Muscle layer of duodenum (tissue), 2 donors: ENCODE data around the gene AKAP13.
A peak's percentile ranks its signal among the peaks of the same experiment; 100 is the strongest.

ENCODE experiments used
- H3K27ac ChIP-seq: one replicate; pipeline ENCODE4 v1.7.0; 2013; ENCODE audit warnings: mild to moderate bottlenecking, low read length
- H3K27me3 ChIP-seq: one replicate; pipeline ENCODE4 v1.7.0; 2013; ENCODE audit warnings: low read depth, mild to moderate bottlenecking, control low read depth, low read length
- H3K36me3 ChIP-seq, 2 donors: one replicate each; pipeline ENCODE4 v1.7.0; 2013; ENCODE audit warnings: low read length in 2 of 2, control low read depth in 1 of 2, mild to moderate bottlenecking in 1 of 2; ENCODE audit not compliant: insufficient read depth in 2 of 2, control insufficient read depth in 1 of 2
- H3K4me1 ChIP-seq, 2 donors: one replicate each; pipeline ENCODE4 v1.7.0; 2013; ENCODE audit warnings: low read length in 2 of 2, mild to moderate bottlenecking in 2 of 2, control low read depth in 1 of 2, moderate library complexity in 1 of 2; ENCODE audit not compliant: insufficient read depth in 2 of 2, control insufficient read depth in 1 of 2
- H3K4me3 ChIP-seq, 2 donors: one replicate each; pipeline ENCODE4 v1.7.0; 2013; ENCODE audit warnings: low read length in 2 of 2, low read depth in 1 of 2, mild to moderate bottlenecking in 1 of 2
- H3K9me3 ChIP-seq, 2 donors: one replicate each; pipeline ENCODE4 v1.7.0; 2013; ENCODE audit warnings: low read length in 2 of 2, control low read depth in 1 of 2, mild to moderate bottlenecking in 1 of 2; ENCODE audit not compliant: control insufficient read depth in 1 of 2
- donor health status: healthy.

Gene AKAP13

DNA sequence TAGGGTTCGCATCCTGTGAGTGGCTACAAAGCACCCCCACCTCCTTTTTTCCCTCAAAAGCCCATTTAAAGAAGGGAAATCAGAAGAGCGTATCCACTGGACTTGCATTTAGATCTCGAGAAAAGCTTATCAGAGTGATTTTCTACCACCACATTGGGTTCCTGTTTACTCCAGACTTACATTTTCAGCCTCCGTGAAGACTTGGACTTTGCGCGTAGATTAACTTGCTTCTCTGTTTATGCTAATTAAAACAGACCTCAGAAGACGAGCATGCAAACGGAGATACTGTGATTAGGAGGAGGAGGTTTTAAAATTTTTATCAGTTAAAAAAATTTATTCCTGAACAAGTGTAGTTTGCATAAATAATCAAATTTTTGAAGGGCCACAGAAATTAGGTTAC is 115.7 kb downstream of the AKAP13 start:
- Histone ChIP-seq H3K27me3 (no peaks in the 10 kb centered on the region), H3K4me1 (peaks cover 19 to 44% of the 10 kb centered on the region in 2 donors), H3K9me3 (no peaks in the 10 kb centered on the region), H3K27ac (no peak overlapping the region), H3K4me3 (no peak overlapping the region), H3K36me3 (no peaks in the 10 kb centered on the region)

DNA sequence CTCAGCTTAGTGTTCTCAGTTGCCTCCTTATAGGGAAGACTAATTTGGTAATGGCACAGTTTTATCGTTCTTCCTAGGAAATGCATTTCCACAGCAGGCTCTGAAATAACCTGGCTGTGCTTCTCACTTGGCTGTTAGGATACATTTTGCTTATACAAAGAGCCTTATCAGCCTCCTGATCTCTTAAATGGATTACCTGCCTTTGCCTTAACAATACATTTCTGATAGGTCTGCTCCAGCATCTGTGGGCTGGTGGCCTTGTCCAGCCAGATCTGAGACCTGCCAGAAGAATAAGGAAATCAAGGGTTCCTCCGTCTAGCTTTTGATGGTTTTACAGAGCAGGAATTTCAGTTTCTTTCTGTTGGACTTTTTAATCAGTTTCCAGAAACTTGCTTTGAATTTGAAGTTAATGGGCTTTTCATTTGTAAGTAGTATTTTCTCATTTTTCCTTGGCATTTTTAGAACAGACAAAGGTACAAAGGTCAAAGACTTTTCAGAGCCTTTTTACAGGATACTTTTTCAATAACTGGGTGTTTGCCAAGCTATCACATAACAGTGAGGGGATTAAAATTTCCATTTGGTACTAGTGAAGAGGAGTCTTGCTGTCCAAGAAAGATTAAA is 116.3 kb downstream of the AKAP13 start:
- no peaks in the 10 kb centered on the region for H3K27me3 ChIP-seq
- H3K36me3 ChIP-seq: no peaks in the 10 kb centered on the region
- H3K4me1 ChIP-seq: peaks cover 19 to 48% of the 10 kb centered on the region in 2 donors
- no peak overlapping the region for H3K4me3 ChIP-seq
- no peak overlapping the region for H3K27ac ChIP-seq
- H3K9me3 ChIP-seq: no peaks in the 10 kb centered on the region

DNA sequence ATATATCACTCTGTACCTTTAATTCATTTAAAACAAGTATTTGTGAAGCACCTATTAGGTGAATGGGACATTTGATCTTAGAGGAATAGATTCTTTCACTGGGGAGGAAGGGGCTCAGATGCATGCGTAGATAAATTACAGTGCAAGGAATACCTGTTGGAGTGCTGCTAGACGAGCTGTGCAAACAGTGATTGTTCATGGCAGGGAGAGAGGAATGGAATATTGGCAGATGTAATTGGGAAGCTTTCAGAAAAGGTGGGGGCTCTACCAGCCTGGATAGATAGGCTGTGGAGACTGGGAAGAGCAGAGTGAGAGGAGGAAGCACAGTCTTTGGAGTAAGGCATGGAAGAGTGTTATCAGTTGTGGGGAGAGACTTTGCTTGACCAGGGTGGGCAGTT is 116.8 kb downstream of the AKAP13 start:
- H3K36me3 ChIP-seq: no peaks in the 10 kb centered on the region
- H3K9me3 ChIP-seq: no peaks in the 10 kb centered on the region
- H3K27ac ChIP-seq: no peak overlapping the region
- peaks cover 19 to 48% of the 10 kb centered on the region in 2 donors for H3K4me1 ChIP-seq
- H3K4me3 ChIP-seq: no peak overlapping the region
- H3K27me3 ChIP-seq: no peaks in the 10 kb centered on the region

DNA sequence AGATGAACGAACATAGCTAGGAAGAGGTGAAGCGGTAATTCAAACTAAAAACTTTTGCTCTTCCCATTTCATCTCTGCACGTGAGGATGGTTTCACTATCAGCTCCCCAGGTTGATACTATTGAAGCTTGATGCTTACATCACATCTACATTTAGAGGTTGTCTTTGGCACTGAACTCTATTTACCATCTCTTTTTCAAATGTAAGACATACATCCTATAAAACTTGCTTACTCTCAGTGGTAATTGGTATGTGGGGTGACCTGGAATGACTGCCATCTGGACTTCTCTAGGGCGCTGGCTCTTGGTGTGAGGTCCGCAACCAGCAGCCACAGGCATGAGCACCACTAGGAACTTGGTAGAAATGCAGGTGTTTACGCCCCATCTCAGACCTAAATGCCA is 118.1 kb downstream of the AKAP13 start:
- H3K4me3 ChIP-seq: no peak overlapping the region
- no peaks in the 10 kb centered on the region for H3K36me3 ChIP-seq
- H3K9me3 ChIP-seq: no peaks in the 10 kb centered on the region
- peaks cover 14 to 45% of the 10 kb centered on the region in 2 donors for H3K4me1 ChIP-seq
- no peaks in the 10 kb centered on the region for H3K27me3 ChIP-seq
- no peak overlapping the region for H3K27ac ChIP-seq

DNA sequence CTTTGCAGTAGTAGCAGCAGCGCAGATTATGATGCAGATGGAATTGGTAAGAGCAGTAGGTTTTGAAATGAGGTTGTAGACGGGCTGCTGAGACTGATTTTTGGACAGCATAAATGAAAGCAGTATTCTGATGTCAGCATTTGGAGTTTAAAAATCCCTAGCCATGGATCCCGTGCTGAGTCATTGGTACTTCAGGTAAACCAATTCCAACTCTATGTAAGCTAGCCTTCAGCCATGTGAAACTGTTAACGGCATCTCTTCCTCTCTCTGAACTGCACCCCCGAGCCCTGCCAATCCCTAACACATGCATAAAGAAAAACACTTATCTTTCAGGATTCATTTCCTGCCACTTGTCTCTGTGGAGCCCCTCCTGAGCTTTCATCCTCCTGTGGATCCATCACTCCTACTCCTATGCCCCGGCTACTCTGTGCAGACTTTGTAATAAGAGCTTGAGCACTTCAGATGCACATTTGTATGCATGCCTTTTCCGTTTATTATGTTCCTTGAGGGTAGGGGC is 119.0 kb downstream of the AKAP13 start:
- Histone ChIP-seq H3K36me3 (no peaks in the 10 kb centered on the region), H3K4me1 (peaks cover 12 to 53% of the 10 kb centered on the region in 2 donors), H3K4me3 (no peak overlapping the region), H3K27me3 (no peaks in the 10 kb centered on the region), H3K9me3 (no peaks in the 10 kb centered on the region), H3K27ac (no peak overlapping the region)

DNA sequence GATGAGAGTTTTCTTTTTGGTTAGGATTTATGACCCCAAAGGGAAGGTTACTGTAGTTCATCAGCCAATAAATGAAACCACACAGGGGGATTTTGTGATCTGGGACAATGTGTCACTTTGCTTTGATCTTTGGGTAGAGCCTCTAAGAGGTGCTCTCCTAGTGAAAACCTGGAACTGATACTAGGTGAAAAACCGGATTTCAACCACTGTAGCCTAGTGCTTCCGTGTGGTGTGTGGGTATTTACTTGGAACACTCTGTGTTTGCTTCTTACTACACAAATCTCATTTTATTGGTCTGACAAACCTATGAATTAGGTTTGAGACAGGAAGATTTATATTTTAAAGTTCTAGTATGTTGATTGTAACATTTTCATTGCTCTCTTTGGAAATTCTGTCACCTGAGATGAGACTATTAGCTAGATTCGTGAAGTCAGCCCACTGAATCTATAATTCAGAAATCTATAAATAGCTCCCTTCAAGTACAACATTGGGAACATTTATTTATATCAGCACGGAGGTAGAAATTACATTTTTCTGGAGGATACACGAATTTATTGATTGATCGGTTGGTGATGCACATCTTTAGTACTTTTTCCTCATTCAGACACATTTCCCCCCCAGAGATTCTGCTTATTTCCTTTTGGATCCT is 119.8 kb downstream of the AKAP13 start:
- H3K4me3 ChIP-seq: no peak overlapping the region
- no peaks in the 10 kb centered on the region for H3K9me3 ChIP-seq
- no peaks in the 10 kb centered on the region for H3K36me3 ChIP-seq
- H3K4me1 ChIP-seq: peaks cover 13 to 58% of the 10 kb centered on the region in 2 donors
- no peaks in the 10 kb centered on the region for H3K27me3 ChIP-seq
- H3K27ac ChIP-seq: peak overlapping the region; percentile 34

DNA sequence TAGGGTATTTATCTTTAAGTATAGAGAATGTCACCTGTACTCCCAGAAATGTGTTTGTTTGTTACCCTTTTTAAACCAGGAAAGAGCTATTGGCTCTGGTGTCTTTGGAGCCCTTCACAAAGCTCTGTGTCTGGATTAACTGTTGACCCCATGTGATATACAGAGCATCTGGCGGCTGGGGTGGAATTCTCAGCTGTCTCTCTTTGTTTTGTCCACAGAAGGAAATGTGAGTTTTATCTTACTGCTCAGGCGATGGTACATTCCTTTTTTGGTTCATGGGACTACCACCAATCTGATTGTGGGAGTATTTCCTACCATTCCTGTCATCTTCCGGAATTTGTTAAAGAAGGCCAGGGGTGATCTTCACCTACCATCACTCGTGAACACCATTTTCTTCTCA is 120.3 kb downstream of the AKAP13 start:
- H3K4me3 ChIP-seq: no peak overlapping the region
- H3K27ac ChIP-seq: peak overlapping the region; percentile 34
- H3K27me3 ChIP-seq: no peaks in the 10 kb centered on the region
- no peaks in the 10 kb centered on the region for H3K36me3 ChIP-seq
- no peaks in the 10 kb centered on the region for H3K9me3 ChIP-seq
- H3K4me1 ChIP-seq: peaks cover 12 to 59% of the 10 kb centered on the region in 2 donors

DNA sequence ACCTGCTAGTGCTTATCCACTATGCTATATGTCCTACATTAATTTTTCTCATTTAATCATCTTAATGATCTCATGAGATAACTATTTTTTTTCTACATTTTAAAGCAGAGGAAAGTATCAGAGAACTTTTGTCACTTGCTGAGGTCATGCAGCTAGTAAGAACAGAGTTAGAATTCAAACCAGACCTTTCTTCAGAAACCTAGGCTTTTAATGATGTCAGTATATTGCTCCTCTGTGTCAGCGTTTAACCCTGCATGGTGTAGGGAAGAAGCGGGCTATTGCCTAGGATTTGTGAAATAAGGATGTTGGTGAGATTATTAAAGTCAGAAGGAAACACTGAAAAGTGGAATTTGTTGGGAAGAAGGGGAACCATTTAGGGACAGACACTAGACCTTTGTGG is 121.2 kb downstream of the AKAP13 start:
- H3K9me3 ChIP-seq: no peaks in the 10 kb centered on the region
- H3K4me3 ChIP-seq: no peak overlapping the region
- no peaks in the 10 kb centered on the region for H3K36me3 ChIP-seq
- peak overlapping the region; percentile 34 for H3K27ac ChIP-seq
- H3K4me1 ChIP-seq: peaks cover 12 to 52% of the 10 kb centered on the region in 2 donors
- H3K27me3 ChIP-seq: no peaks in the 10 kb centered on the region

DNA sequence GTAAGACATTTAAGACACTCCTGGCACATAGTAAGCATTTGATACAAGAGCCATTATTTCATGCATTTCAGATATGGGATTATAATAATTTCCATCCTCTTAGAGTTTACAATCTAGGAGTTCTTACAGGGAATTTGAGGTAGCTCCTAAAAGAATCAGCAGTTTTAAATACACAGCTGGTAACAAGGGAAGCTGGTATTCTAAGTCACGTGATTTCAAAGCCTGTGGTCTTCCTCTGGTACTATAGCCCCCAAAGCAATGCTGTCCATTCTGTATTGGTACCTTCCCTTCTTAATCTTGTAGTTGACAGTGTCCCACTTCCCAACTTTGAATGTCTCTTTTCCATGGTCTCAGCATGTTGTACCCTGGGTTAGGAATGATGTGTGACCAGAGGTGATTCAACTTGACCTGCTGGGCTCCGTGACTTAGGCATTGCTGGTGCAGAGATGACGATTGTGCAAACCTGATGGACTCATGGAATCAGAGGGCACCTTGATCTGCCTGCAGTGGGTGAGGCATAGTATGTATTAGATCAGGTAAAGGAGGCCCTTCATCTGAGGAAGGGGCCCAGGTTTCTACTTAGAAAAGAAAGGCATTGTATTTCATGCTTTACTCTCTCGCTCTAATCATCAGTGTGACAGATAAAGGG is 122.9 kb downstream of the AKAP13 start:
- Histone ChIP-seq H3K27me3 (no peaks in the 10 kb centered on the region), H3K4me1 (peaks cover 12 to 44% of the 10 kb centered on the region in 2 donors), H3K9me3 (no peaks in the 10 kb centered on the region), H3K4me3 (no peak overlapping the region), H3K36me3 (no peaks in the 10 kb centered on the region), H3K27ac (no peak overlapping the region)

DNA sequence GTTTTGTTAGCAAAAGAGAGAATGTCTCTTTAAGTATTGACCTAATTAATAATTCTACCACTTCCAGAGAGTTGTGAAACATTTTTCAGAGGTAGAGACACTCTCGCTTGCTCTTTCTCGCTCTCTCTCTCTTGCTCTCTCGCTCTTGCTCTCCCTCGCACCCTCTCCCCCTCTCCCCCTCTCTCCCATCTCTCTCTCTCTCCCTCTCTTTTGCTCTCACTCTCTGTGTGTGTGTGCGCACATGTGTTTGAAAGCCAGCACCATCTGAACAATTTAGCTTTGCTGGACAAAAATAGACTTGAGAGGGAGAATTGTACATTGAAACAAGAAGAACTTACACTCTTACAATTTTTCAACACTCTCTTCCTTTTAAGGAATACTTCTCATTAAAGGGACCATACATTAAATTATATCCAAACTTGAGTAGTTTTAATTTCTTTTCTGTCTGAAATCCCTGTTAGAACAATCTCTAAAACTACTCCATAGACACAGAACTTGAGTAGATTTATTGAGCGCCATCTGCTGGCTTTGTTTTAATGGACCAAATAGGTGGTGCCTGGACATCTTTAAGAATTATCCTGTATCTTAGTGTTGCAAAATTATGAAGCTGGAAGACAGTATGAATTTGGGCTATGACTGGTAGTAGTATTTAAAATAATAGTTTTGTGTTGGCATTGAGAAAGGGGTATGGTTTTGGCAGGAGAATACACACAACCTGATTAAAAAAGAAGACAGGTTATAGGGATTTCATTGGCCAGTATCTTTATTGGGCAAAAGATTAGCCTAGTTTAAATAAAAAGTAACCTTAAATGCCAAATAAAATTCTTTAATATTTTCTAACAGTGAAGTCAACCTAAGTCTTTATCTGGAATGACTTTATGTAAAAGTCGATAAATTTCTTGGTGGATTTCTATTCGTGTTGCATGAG is 124.6 kb downstream of the AKAP13 start:
- H3K36me3 ChIP-seq: no peaks in the 10 kb centered on the region
- no peaks in the 10 kb centered on the region for H3K27me3 ChIP-seq
- peaks cover 12 to 37% of the 10 kb centered on the region in 2 donors for H3K4me1 ChIP-seq
- peak overlapping the region in 1 of 2 donors; percentile 33 for H3K4me3 ChIP-seq
- no peaks in the 10 kb centered on the region for H3K9me3 ChIP-seq
- H3K27ac ChIP-seq: peak overlapping the region; percentile 77

DNA sequence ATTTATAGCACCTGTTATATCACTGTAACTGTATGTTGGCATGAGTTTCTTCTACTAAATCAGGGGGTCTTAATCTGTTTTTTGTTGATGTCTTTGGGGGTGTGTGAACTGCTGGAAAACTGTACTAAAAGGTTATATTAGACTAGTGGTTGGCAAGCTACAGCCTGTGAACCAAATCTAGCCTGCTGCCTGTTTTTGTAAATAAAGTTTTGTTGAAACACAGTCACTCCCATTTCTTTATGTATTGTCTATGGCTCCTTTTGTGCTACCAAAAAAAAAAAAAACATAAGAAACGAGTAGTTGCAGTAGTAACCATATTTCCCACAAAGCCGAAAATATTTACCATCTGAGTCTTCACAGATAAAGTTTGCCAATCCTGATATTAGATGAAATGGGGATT is 126.7 kb downstream of the AKAP13 start:
- no peaks in the 10 kb centered on the region for H3K9me3 ChIP-seq
- H3K27ac ChIP-seq: no peak overlapping the region
- H3K36me3 ChIP-seq: no peaks in the 10 kb centered on the region
- peaks cover 6 to 25% of the 10 kb centered on the region in 2 donors for H3K4me1 ChIP-seq
- no peak overlapping the region for H3K4me3 ChIP-seq
- H3K27me3 ChIP-seq: no peaks in the 10 kb centered on the region
